GM12878 (cell line): Measurements from ENCODE around the gene UNC45B. TPM values are rescaled to one million over a fixed set of nuclear protein-coding genes. Genes with fewer than 3 reads are reported as not detected.
"Not testable (repeated sequence)": the region's sequence is repeated elsewhere in the genome, so short reads cannot be mapped to it uniquely, and the experiment has no call there.

Experiments used
- ATAC-seq: fragments of 200-7000 bp; cut with Tn5 transposase; 3 replicates; pipeline ENCODE4 v1.9.1; 2020; ENCODE audit warnings: mild to moderate bottlenecking, moderate library complexity
- BruUV-seq: library from RNA; stranded (reverse); fragments of 400-500 nt; replicated peaks from 2 replicates; lab custom pipeline; 2021; lab: Mats Ljungman, UMichigan
- CTCF ChIA-PET: fragments of 300-600 bp; sonication (Branson Sonifier 250); formaldehyde crosslinking; extraction: SDS; loops from one replicate; lab custom pipeline; 2021; ENCODE audit warnings: inconsistent platforms; lab: Yijun Ruan, JAX
- POLR2A ChIA-PET: fragments of 350-600 bp; formaldehyde crosslinking; extraction: SDS; loops from one replicate; lab custom pipeline; 2021; ENCODE audit warnings: inconsistent platforms; lab: Charles Lee
- RAD21 ChIA-PET: fragments of 300-600 bp; sonication (Branson Sonifier 250); formaldehyde crosslinking; loops from one replicate; lab custom pipeline; 2023; ENCODE audit warnings: antibody characterized with exemption; ENCODE audit not compliant: unreplicated experiment; lab: Charles Lee
- SMC1A ChIA-PET: fragments of 300-600 bp; sonication (Branson Sonifier 250); formaldehyde crosslinking; loops from one replicate; lab custom pipeline; 2023; ENCODE audit not compliant: unreplicated experiment, uncharacterized antibody; lab: Charles Lee
- DNase-seq: peaks from one replicate; pipeline ENCODE4 v3.0.0-alpha.2; 2011; ENCODE audit warnings: low read depth, low spot score
- FAIRE-seq: peaks from 3 replicates; lab custom pipeline; 2011; peaks lifted over from hg19 to GRCh38; lab: Jason Lieb, UNC
- H2AFZ ChIP-seq: 2 replicates; pipeline ENCODE4 v1.6.0; 2011; ENCODE audit warnings: low read depth, low read length, control low read depth; ENCODE audit not compliant: control insufficient read depth
- H3K27ac ChIP-seq: 2 replicates; pipeline ENCODE4 v1.5.1; 2011; ENCODE audit warnings: control low read depth; ENCODE audit not compliant: control insufficient read depth, insufficient read depth
- H3K27me3 ChIP-seq, 2 experiments: replicated peaks in 1 of 2; 2 replicates each; pipeline versions ENCODE4 v1.6.0 to v1.6.1; 2011; ENCODE audit warnings: low read length in 1 of 2; ENCODE audit not compliant: control insufficient read depth in 2 of 2, insufficient read depth in 2 of 2
- H3K36me3 ChIP-seq, 2 experiments: 2 replicates each; pipeline ENCODE4 v1.5.1; 2011; ENCODE audit warnings: low read length in 1 of 2; ENCODE audit not compliant: control insufficient read depth in 2 of 2, insufficient read depth in 2 of 2
- H3K4me1 ChIP-seq: 2 replicates; pipeline ENCODE4 v1.6.1; 2011; ENCODE audit warnings: mild to moderate bottlenecking, low read length, moderate library complexity, mixed read lengths; ENCODE audit not compliant: control insufficient read depth, insufficient read depth
- H3K4me2 ChIP-seq: 2 replicates; pipeline ENCODE4 v1.6.0; 2011; ENCODE audit warnings: control low read depth; ENCODE audit not compliant: control insufficient read depth, insufficient read depth
- H3K4me3 ChIP-seq: fragments of 200-600 bp; sonication (generic); 2 replicates; pipeline ENCODE4 v1.5.1; 2016
- H3K79me2 ChIP-seq: 2 replicates; pipeline ENCODE4 v1.6.0; 2011; ENCODE audit warnings: low read length; ENCODE audit not compliant: control insufficient read depth, insufficient read depth
- H3K9ac ChIP-seq: 2 replicates; pipeline ENCODE4 v1.8.0; 2011; ENCODE audit warnings: low read length, control low read depth, mixed read lengths; ENCODE audit not compliant: control insufficient read depth, insufficient read depth
- H3K9me3 ChIP-seq: replicated peaks from 3 replicates; pipeline ENCODE4 v1.5.1; 2011; ENCODE audit warnings: mild to moderate bottlenecking, low read length; ENCODE audit not compliant: control insufficient read depth, insufficient read depth
- H4K20me1 ChIP-seq: 2 replicates; pipeline ENCODE4 v1.6.0; 2011; ENCODE audit not compliant: control insufficient read depth, insufficient read depth
- ZBTB4 ChIP-seq: fragments of 450-650 bp; formaldehyde crosslinking; IDR thresholded peaks from 2 replicates; pipeline ENCODE4 v1.4.0; 2022; ENCODE audit warnings: mild to moderate bottlenecking, moderate library complexity
- ZNF274 ChIP-seq: IDR thresholded peaks from one replicate; pipeline ENCODE4 v1.8.0; 2011; ENCODE audit not compliant: insufficient read length, insufficient read depth
- WGBS: methylation state at CpG from one replicate; pipeline ENCODE4 v1.1.6; 2016; ENCODE audit warnings: low lambda C conversion rate; ENCODE audit not compliant: insufficient replicate concordance, insufficient coverage; ENCODE audit errors: missing lambda C conversion rate; 5-methylcytosine and 5-hydroxymethylcytosine counted together
- in situ Hi-C: fragments of 300-500 bp; cut with MboI; formaldehyde crosslinking; loops from 9 replicates; pipeline ENCODE4 v1.14.3; 2018; ENCODE audit warnings: mixed read lengths
- intact Hi-C: fragments of 100-400 bp; cut with micrococcal nuclease; formaldehyde crosslinking; loops from one replicate; pipeline ENCODE4 v1.14.2; 2022; ENCODE audit not compliant: unreplicated experiment
- polyA plus RNA-seq, 11 experiments: library from polyadenylated mRNA; depleted of rRNA in 4 of 11; unstranded in 6 of 11; stranded (reverse) in 5 of 11; fragments of >200 nt; fragmentation: Nextera tagmentation in 4 of 11; fragmentation: Illumina TruSeq in 1 of 11; extraction: Ambion mirVana in 4 of 11; extraction: Trizol in 1 of 11; gene quantifications; 1 replicate in 1 of 11; 2 replicates in 10 of 11; pipeline versions ENCODE4 v1.2.1 to v1.2.3, GENCODE V29; 2011 to 2016; ENCODE audit warnings: inconsistent platforms in 2 of 11, missing spikeins in 2 of 11, low read depth in 1 of 11
- total RNA-seq, 4 experiments: library from RNA; depleted of rRNA in 3 of 4; stranded (reverse); fragments of >200 nt in 3 of 4; fragmentation: Illumina TruSeq in 1 of 4; extraction: Trizol in 1 of 4; gene quantifications; 2 replicates each; pipeline versions ENCODE4 v1.2.1 to v1.2.3, GENCODE V29; 2013 to 2021

UNC45B gene
- total and polyA plus RNA-seq, 10 of the 15 experiments (the other 5 are each of a cell fraction or from before 2014, with no cell fraction given) = 0.03 TPM; not detected in 9

- TF ChIP-seq ZBTB4 (CRISPR knock-in tag) (no peak), ZNF274 (no peak)
These were observed 2.3 kb downstream of the UNC45B start (continued) for GRCh38 chr17:35149941-35150340.

GRCh38 chr17:35151080-35151479 lies 3.5 kb downstream of the UNC45B start:
- DNase-seq, H3K4me2 ChIP-seq, H3K36me3 ChIP-seq, SMC1A ChIA-PET, ATAC-seq, RAD21 ChIA-PET, H3K27ac ChIP-seq, BruUV-seq, H3K4me3 ChIP-seq, POLR2A ChIA-PET, in situ Hi-C loops, intact Hi-C loops, H3K79me2 ChIP-seq, H3K9me3 ChIP-seq, FAIRE-seq, H3K9ac ChIP-seq, H3K4me1 ChIP-seq, H2AFZ ChIP-seq, H3K27me3 ChIP-seq, H4K20me1 ChIP-seq: not testable (repeated sequence)
- CTCF ChIA-PET = interaction anchor here (1.1 kb wide), 1 partner anchor 253 kb away, joined by 3 read pairs; no protein-coding TSS in a partner anchor
- 88% methylated on average over 29 of the region's 29 CpGs for WGBS
